Measurements from ENCODE around the gene ARHGAP21. TPM values are rescaled to one million over a fixed set of nuclear protein-coding genes. Genes with fewer than 3 reads are reported as not detected.

The ARHGAP21 gene
- total and polyA plus RNA-seq, 2 donors (not counting 1 experiment from before 2014, with no cell fraction given) = 5.3 to 25.5 TPM

GRCh38 chr10:24554036-24554435, 169.7 kb downstream of the ARHGAP21 start:
- H3K79me2 ChIP-seq (ENCODE audit: control insufficient read depth, insufficient read depth, low read length) = no peaks in the 10 kb centered on the region
- H3K9ac ChIP-seq (ENCODE audit: low read length) = no peak overlapping the region
- no peak overlapping the region for H3K4me3 ChIP-seq (ENCODE audit: control extremely low read depth in 1 of 5, extremely low read depth in 1 of 5, insufficient read depth in 1 of 5, low read depth in 2 of 5, low read length in 4 of 5)
- no peak overlapping the region for H3K4me2 ChIP-seq (replicated peaks; ENCODE audit: low read depth, low read length, poor library complexity, severe bottlenecking)
- TF ChIP-seq EZH2 (IDR thresholded peaks at IDR 0.05; ENCODE audit: borderline replicate concordance, insufficient read depth, low read depth, low read length, poor library complexity, severe bottlenecking) = no peak
- TF ChIP-seq, protein P1, sequence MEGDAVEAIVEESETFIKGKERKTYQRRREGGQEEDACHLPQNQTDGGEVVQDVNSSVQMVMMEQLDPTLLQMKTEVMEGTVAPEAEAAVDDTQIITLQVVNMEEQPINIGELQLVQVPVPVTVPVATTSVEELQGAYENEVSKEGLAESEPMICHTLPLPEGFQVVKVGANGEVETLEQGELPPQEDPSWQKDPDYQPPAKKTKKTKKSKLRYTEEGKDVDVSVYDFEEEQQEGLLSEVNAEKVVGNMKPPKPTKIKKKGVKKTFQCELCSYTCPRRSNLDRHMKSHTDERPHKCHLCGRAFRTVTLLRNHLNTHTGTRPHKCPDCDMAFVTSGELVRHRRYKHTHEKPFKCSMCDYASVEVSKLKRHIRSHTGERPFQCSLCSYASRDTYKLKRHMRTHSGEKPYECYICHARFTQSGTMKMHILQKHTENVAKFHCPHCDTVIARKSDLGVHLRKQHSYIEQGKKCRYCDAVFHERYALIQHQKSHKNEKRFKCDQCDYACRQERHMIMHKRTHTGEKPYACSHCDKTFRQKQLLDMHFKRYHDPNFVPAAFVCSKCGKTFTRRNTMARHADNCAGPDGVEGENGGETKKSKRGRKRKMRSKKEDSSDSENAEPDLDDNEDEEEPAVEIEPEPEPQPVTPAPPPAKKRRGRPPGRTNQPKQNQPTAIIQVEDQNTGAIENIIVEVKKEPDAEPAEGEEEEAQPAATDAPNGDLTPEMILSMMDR (IDR thresholded peaks at IDR 0.05) = no peak
- WGBS (ENCODE audit: insufficient coverage) = 89% methylated on average over 6 of the region's 7 CpGs
- H3K4me1 ChIP-seq (ENCODE audit: control insufficient read depth in 2 of 2, insufficient read depth in 2 of 2, low read length in 2 of 2) = no peaks in the 10 kb centered on the region
- H3K36me3 ChIP-seq (replicated peaks in 1 of 2; ENCODE audit: control extremely low read depth in 1 of 2, control insufficient read depth in 1 of 2, extremely low read depth in 1 of 2, insufficient read depth in 2 of 2, low read length in 1 of 2) = no peaks in the 10 kb centered on the region
- Mint-ChIP-seq H3K27ac (no peak overlapping the region), H3K4me3 (no peak overlapping the region), H3K9me3 (ENCODE audit: insufficient read depth) (no peaks in the 10 kb centered on the region), H3K4me1 (no peaks in the 10 kb centered on the region), H3K27me3 (peaks cover 9% of the 10 kb centered on the region)
- no peak overlapping the region for H3K27ac ChIP-seq (ENCODE audit: low read length in 2 of 2)
- CTCF ChIA-PET = interaction anchor here (0.6 to 0.7 kb wide), 2 partner anchors 19 to 361 kb away, joined by 3 to 7 read pairs; no protein-coding TSS in a partner anchor
- POLR2A ChIA-PET = no interaction called here
- ATAC-seq (ENCODE audit: low read depth) (no peak), DNase-seq (no peak)
- intact Hi-C loops (cut with micrococcal nuclease) = no loop called here
- H3K9me3 ChIP-seq (ENCODE audit: control extremely low read depth in 1 of 3, control insufficient read depth in 2 of 3, insufficient read depth in 1 of 3, low read length in 2 of 3) = peaks cover 0 to 3% (median 0%) of the 10 kb centered on the region in 3 donors
- H3K27me3 ChIP-seq (replicated peaks in 1 of 4; ENCODE audit: control extremely low read depth in 1 of 4, control insufficient read depth in 3 of 4, insufficient read depth in 4 of 4, low read length in 3 of 4) = no peaks in the 10 kb centered on the region
- no peaks in the 10 kb centered on the region for H4K20me1 ChIP-seq (ENCODE audit: control insufficient read depth, insufficient read depth, low read length, poor library complexity, severe bottlenecking)
- no peak overlapping the region for H2AFZ ChIP-seq (ENCODE audit: insufficient read depth, low read depth, low read length, poor library complexity, severe bottlenecking)

GRCh38 chr10:24553051-24553612, 170.6 kb downstream of the ARHGAP21 start:
- no peak for DNase-seq
- intact Hi-C loops (cut with micrococcal nuclease) = no loop called here
- H3K4me2 ChIP-seq (replicated peaks; ENCODE audit: low read depth, low read length, poor library complexity, severe bottlenecking) = no peak overlapping the region
- ATAC-seq (ENCODE audit: low read depth) = no peak
- Mint-ChIP-seq H3K27ac (no peak overlapping the region), H3K4me1 (no peaks in the 10 kb centered on the region), H3K27me3 (peaks cover 9% of the 10 kb centered on the region), H3K9me3 (ENCODE audit: insufficient read depth) (no peaks in the 10 kb centered on the region), H3K4me3 (no peak overlapping the region)
- no peaks in the 10 kb centered on the region for H4K20me1 ChIP-seq (ENCODE audit: control insufficient read depth, insufficient read depth, low read length, poor library complexity, severe bottlenecking)
- TF ChIP-seq EZH2 (IDR thresholded peaks at IDR 0.05; ENCODE audit: borderline replicate concordance, insufficient read depth, low read depth, low read length, poor library complexity, severe bottlenecking) = no peak
- TF ChIP-seq, protein P1 (IDR thresholded peaks at IDR 0.05) = no peak
- ChIA-PET POLR2A (no interaction called here), CTCF (no interaction called here)
- no peak overlapping the region for H2AFZ ChIP-seq (ENCODE audit: insufficient read depth, low read depth, low read length, poor library complexity, severe bottlenecking)
- H3K36me3 ChIP-seq (replicated peaks in 1 of 2; ENCODE audit: control extremely low read depth in 1 of 2, control insufficient read depth in 1 of 2, extremely low read depth in 1 of 2, insufficient read depth in 2 of 2, low read length in 1 of 2) = no peaks in the 10 kb centered on the region
- WGBS (ENCODE audit: insufficient coverage) = 78% methylated on average over 5 of the region's 10 CpGs
- no peaks in the 10 kb centered on the region for H3K79me2 ChIP-seq (ENCODE audit: control insufficient read depth, insufficient read depth, low read length)
- H3K9ac ChIP-seq (ENCODE audit: low read length) = no peak overlapping the region
- H3K4me3 ChIP-seq (ENCODE audit: control extremely low read depth in 1 of 5, extremely low read depth in 1 of 5, insufficient read depth in 1 of 5, low read depth in 2 of 5, low read length in 4 of 5) = no peak overlapping the region
- no peaks in the 10 kb centered on the region for H3K4me1 ChIP-seq (ENCODE audit: control insufficient read depth in 2 of 2, insufficient read depth in 2 of 2, low read length in 2 of 2)
- no peaks in the 10 kb centered on the region for H3K27me3 ChIP-seq (replicated peaks in 1 of 4; ENCODE audit: control extremely low read depth in 1 of 4, control insufficient read depth in 3 of 4, insufficient read depth in 4 of 4, low read length in 3 of 4)
- no peaks in the 10 kb centered on the region for H3K9me3 ChIP-seq (ENCODE audit: control extremely low read depth in 1 of 3, control insufficient read depth in 2 of 3, insufficient read depth in 1 of 3, low read length in 2 of 3)
- no peak overlapping the region for H3K27ac ChIP-seq (ENCODE audit: low read length in 2 of 2)

Data from B cell (primary cell).